K562 (cell line): Measurements from ENCODE around the gene ACP6. TPM values are rescaled to one million over a fixed set of nuclear protein-coding genes. Genes with fewer than 3 reads are reported as not detected.

ENCODE experiments used
- ATAC-seq: fragments of 200-7000 bp; cut with Tn5 transposase; 3 replicates; pipeline ENCODE4 v1.9.1; 2020; ENCODE audit warnings: moderate library complexity
- BruUV-seq: library from RNA; stranded (reverse); fragments of 400-500 nt; replicated peaks from 2 replicates; lab custom pipeline; 2021; lab: Mats Ljungman, UMichigan
- CTCF ChIA-PET: fragments of 300-600 bp; formaldehyde crosslinking; extraction: SDS; loops from one replicate; lab custom pipeline; 2021; ENCODE audit warnings: low intra/inter-chr PET ratio; lab: Yijun Ruan, JAX
- POLR2A ChIA-PET: fragments of 300-600, 350-650 bp; sonication (Branson Sonifier 250); formaldehyde crosslinking; extraction: SDS; loops from one replicate; lab custom pipeline; 2021; ENCODE audit warnings: antibody characterized with exemption, inconsistent platforms; lab: Yijun Ruan, JAX
- DNase-seq, 4 experiments: peaks; one replicate each; pipeline versions ENCODE4 v3.0.0 to v3.0.0-alpha.2; 2011 to 2018; ENCODE audit warnings: low spot score in 3 of 4, mixed read lengths in 3 of 4; ENCODE audit errors: extremely low read depth in 1 of 4
- FAIRE-seq: peaks from 2 replicates; lab custom pipeline; 2011; peaks lifted over from hg19 to GRCh38; lab: Jason Lieb, UNC
- H2AFZ ChIP-seq: 2 replicates; pipeline ENCODE4 v1.6.0; 2011; ENCODE audit warnings: low read depth, low read length, control low read depth, inconsistent platforms
- H3K27ac ChIP-seq: fragments of 200-600 bp; 3 replicates; pipeline ENCODE4 v1.8.0; 2011; ENCODE audit warnings: low read depth, mild to moderate bottlenecking, control low read depth, inconsistent platforms, low read length, moderate library complexity, mixed read lengths; ENCODE audit errors: extremely low read depth
- H3K27me3 ChIP-seq, 2 experiments: fragments of 300-600 bp in 1 of 2; 2 replicates in 1 of 2; 3 replicates in 1 of 2; pipeline versions ENCODE4 v1.6.0 to v1.8.0; 2011; ENCODE audit warnings: inconsistent platforms in 2 of 2, low read length in 2 of 2, mild to moderate bottlenecking in 1 of 2, mixed read lengths in 1 of 2, moderate library complexity in 1 of 2; ENCODE audit not compliant: control insufficient read depth in 2 of 2, insufficient read depth in 2 of 2
- H3K36me3 ChIP-seq: fragments of 300-600 bp; 3 replicates; pipeline ENCODE4 v1.8.0; 2011; ENCODE audit warnings: mild to moderate bottlenecking, low read length, inconsistent platforms; ENCODE audit not compliant: control insufficient read depth, insufficient read depth
- H3K4me1 ChIP-seq, 2 experiments: fragments of 200-600 bp in 1 of 2; replicated peaks in 1 of 2; 2 replicates in 1 of 2; 3 replicates in 1 of 2; pipeline versions ENCODE4 v1.5.1 to v1.8.0; 2011; ENCODE audit warnings: inconsistent platforms in 2 of 2, low read length in 2 of 2, mild to moderate bottlenecking in 1 of 2, mixed read lengths in 1 of 2, moderate library complexity in 1 of 2; ENCODE audit not compliant: control insufficient read depth in 2 of 2, insufficient read depth in 2 of 2
- H3K4me2 ChIP-seq: 2 replicates; pipeline ENCODE4 v1.6.1; 2011; ENCODE audit warnings: low read length, control low read depth, inconsistent platforms, mixed read lengths; ENCODE audit not compliant: insufficient read depth
- H3K4me3 ChIP-seq: fragments of 200-600 bp; sonication (generic), shearing (Covaris generic); 2 replicates; pipeline ENCODE4 v1.5.1; 2016; ENCODE audit warnings: control low read depth, inconsistent platforms
- H3K79me2 ChIP-seq: fragments of 200-600 bp; 3 replicates; pipeline ENCODE4 v1.8.0; 2011; ENCODE audit warnings: low read length, inconsistent platforms; ENCODE audit not compliant: control insufficient read depth, insufficient read depth
- H3K9ac ChIP-seq, 2 experiments: 2 replicates each; pipeline versions ENCODE4 v1.6.0 to v1.6.1; 2011; ENCODE audit warnings: low read depth in 2 of 2, low read length in 2 of 2, control low read depth in 1 of 2, inconsistent platforms in 1 of 2, mild to moderate bottlenecking in 1 of 2, mixed read lengths in 1 of 2; ENCODE audit not compliant: insufficient read depth in 1 of 2
- H3K9me1 ChIP-seq: one replicate; pipeline ENCODE4 v1.6.0; 2011; ENCODE audit warnings: inconsistent platforms, mild to moderate bottlenecking, low read length, moderate library complexity; ENCODE audit not compliant: control insufficient read depth, insufficient read depth
- H3K9me3 ChIP-seq: replicated peaks from 2 replicates; pipeline ENCODE4 v1.5.1; 2011; ENCODE audit warnings: low read depth, low read length, inconsistent platforms; ENCODE audit not compliant: control insufficient read depth, insufficient read depth
- H4K20me1 ChIP-seq: replicated peaks from 2 replicates; pipeline ENCODE4 v1.6.1; 2011; ENCODE audit warnings: low read length, inconsistent platforms, mixed read lengths; ENCODE audit not compliant: control insufficient read depth, insufficient read depth
- ELF1 ChIP-seq: fragments of 200-800 bp; sonication (Bioruptor generic); IDR thresholded peaks from 2 replicates; pipeline ENCODE4 v1.6.1; 2016; ENCODE audit warnings: missing genetic modification characterization, missing compliant biosample characterization
- GMEB1 ChIP-seq: fragments of 250-450 bp; sonication (Bioruptor Pico); IDR thresholded peaks from 2 replicates; pipeline ENCODE4 v1.4.0; 2020; ENCODE audit warnings: mild to moderate bottlenecking
- GTF2F1 ChIP-seq: IDR thresholded peaks from 2 replicates; pipeline ENCODE4 v1.6.1; 2011; ENCODE audit warnings: low read depth, low read length, improper control_type of control experiment
- MCM2 ChIP-seq: fragments of 450-650 bp; IDR thresholded peaks from 2 replicates; pipeline ENCODE4 v1.6.1; 2017; ENCODE audit warnings: low read depth, mild to moderate bottlenecking
- NR1H2 ChIP-seq: sonication (generic); formaldehyde crosslinking; IDR thresholded peaks from 2 replicates; pipeline ENCODE4 v1.4.0; 2020; ENCODE audit warnings: mild to moderate bottlenecking, missing genetic modification reagents
- RB1 ChIP-seq: fragments of 450-650 bp; IDR thresholded peaks from 2 replicates; pipeline ENCODE4 v1.6.1; 2017; ENCODE audit warnings: low read depth, mild to moderate bottlenecking
- SMAD3 ChIP-seq: fragments of 450-650 bp; formaldehyde crosslinking; conservative IDR thresholded peaks from 2 replicates; pipeline ENCODE4 v1.4.0; 2020; ENCODE audit warnings: mild to moderate bottlenecking
- SMARCA4 ChIP-seq: fragments of 450-650 bp; IDR thresholded peaks from 2 replicates; pipeline ENCODE4 v1.6.1; 2016
- TCFL5 ChIP-seq: fragments of 250-450 bp; sonication (Bioruptor Pico); conservative IDR thresholded peaks from 2 replicates; pipeline ENCODE4 v1.6.1; 2021; ENCODE audit warnings: mild to moderate bottlenecking, moderate library complexity, matching md5 sums
- ZEB2 ChIP-seq: fragments of 450-650 bp; IDR thresholded peaks from 2 replicates; pipeline ENCODE4 v1.6.1; 2016
- ZNF589 ChIP-seq: fragments of 200-800 bp; sonication (Bioruptor generic); IDR thresholded peaks from 2 replicates; pipeline ENCODE4 v1.6.1; 2016; ENCODE audit warnings: low read depth, missing genetic modification characterization, missing compliant biosample characterization
- WGBS: fragments of 100-300 bp; shearing (Covaris generic); methylation state at CpG from one replicate; pipeline ENCODE4 v1.1.6; 2016; ENCODE audit warnings: low coverage, mixed read lengths; ENCODE audit not compliant: insufficient coverage; ENCODE audit errors: missing lambda C conversion rate; 5-methylcytosine and 5-hydroxymethylcytosine counted together
- in situ Hi-C: fragments of 300-500 bp; cut with MboI; formaldehyde crosslinking; loops from 4 replicates; pipeline ENCODE4 v1.15.0; 2018; ENCODE audit warnings: inconsistent platforms, mixed read lengths
- intact Hi-C: fragments of 100-400 bp; cut with micrococcal nuclease; formaldehyde crosslinking; loops from 2 replicates; pipeline ENCODE4 v1.14.2; 2022
- polyA plus RNA-seq, 8 experiments: library from polyadenylated mRNA; depleted of rRNA in 4 of 8; stranded (reverse) in 5 of 8; unstranded in 3 of 8; fragments of >200 nt; fragmentation: Nextera tagmentation in 2 of 8; fragmentation: Illumina TruSeq in 1 of 8; extraction: Ambion mirVana in 2 of 8; extraction: Trizol in 1 of 8; gene quantifications; 2 replicates each; pipeline versions ENCODE4 v1.2.1 to v1.2.3, GENCODE V29; 2011 to 2014; ENCODE audit warnings: inconsistent platforms in 1 of 8, missing spikeins in 1 of 8
- total RNA-seq, 7 experiments: library from RNA; depleted of rRNA in 6 of 7; stranded (reverse); fragments of >200 nt in 6 of 7; fragmentation: Illumina TruSeq in 2 of 7; extraction: Trizol in 2 of 7; gene quantifications; 2 replicates each; pipeline versions ENCODE4 v1.2.1 to v1.2.3, GENCODE V29; 2011 to 2021; ENCODE audit warnings: low replicate concordance in 1 of 7
- TF ChIP-seq, protein P1 (sequence below), 2 experiments: fragments of 450-650 bp; formaldehyde crosslinking in 1 of 2; IDR thresholded peaks; 2 replicates each; pipeline versions ENCODE4 v1.4.0 to v1.6.1; 2014 to 2020; ENCODE audit warnings: mild to moderate bottlenecking in 2 of 2, borderline replicate concordance in 1 of 2, low read depth in 1 of 2

The ACP6 gene
- total and polyA plus RNA-seq, 9 of the 15 experiments (the other 6 are each of a cell fraction or from before 2014, with no cell fraction given): 0.05 to 1.4 (median 0.49) TPM

- no peak for TF ChIP-seq TCFL5 (CRISPR knock-in tag)
Measured at GRCh38 chr1:147609358-147609757, 61.0 kb downstream of the ACP6 start (continued).

DNA sequence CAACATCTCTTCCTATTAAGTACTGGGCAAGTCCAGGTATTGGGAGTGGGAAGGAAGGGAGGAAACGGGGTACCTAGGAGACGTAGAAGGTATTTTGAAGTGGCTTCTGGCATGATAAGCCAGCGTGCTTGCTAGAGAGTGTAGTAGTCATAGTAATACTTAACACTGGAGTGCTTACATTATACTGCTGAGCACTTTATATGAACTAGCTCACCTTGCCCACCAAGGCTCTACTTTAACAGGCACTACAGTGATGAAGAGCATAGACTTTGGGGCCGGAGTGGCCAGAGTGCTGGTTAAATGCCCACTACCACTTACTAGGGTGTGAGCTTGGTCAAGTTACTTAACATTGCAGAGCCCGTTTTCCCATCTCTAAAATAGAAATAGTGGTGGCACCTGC lies 61.7 kb downstream of the ACP6 start:
- DNase-seq (no peak), ATAC-seq (no peak), FAIRE-seq (no peak)
- Histone ChIP-seq H3K9me3 (no peaks in the 10 kb centered on the region), H3K4me1 (no peaks in the 10 kb centered on the region), H3K36me3 (peaks cover 6% of the 10 kb centered on the region; the same call in 1 of the 3 replicates), H3K4me2 (no peak overlapping the region), H3K9ac (no peak overlapping the region), H3K4me3 (no peak overlapping the region), H3K27me3 (no peaks in the 10 kb centered on the region), H2AFZ (no peak overlapping the region), H3K9me1 (no peaks in the 10 kb centered on the region), H4K20me1 (no peaks in the 10 kb centered on the region), H3K27ac (no peak overlapping the region), H3K79me2 (no peaks in the 10 kb centered on the region)
- intact Hi-C loops: no loop called here
- in situ Hi-C loops: no loop called here
- 58% methylated on average over 5 of the region's 5 CpGs for WGBS
- CTCF ChIA-PET: no interaction called here
- BruUV-seq: no TSS peak
- POLR2A ChIA-PET: interaction anchor here (0.9 to 1.0 kb wide), 2 partner anchors 14 to 16 kb away, joined by 3 read pairs; no protein-coding TSS in a partner anchor
- TF ChIP-seq, protein P1, sequence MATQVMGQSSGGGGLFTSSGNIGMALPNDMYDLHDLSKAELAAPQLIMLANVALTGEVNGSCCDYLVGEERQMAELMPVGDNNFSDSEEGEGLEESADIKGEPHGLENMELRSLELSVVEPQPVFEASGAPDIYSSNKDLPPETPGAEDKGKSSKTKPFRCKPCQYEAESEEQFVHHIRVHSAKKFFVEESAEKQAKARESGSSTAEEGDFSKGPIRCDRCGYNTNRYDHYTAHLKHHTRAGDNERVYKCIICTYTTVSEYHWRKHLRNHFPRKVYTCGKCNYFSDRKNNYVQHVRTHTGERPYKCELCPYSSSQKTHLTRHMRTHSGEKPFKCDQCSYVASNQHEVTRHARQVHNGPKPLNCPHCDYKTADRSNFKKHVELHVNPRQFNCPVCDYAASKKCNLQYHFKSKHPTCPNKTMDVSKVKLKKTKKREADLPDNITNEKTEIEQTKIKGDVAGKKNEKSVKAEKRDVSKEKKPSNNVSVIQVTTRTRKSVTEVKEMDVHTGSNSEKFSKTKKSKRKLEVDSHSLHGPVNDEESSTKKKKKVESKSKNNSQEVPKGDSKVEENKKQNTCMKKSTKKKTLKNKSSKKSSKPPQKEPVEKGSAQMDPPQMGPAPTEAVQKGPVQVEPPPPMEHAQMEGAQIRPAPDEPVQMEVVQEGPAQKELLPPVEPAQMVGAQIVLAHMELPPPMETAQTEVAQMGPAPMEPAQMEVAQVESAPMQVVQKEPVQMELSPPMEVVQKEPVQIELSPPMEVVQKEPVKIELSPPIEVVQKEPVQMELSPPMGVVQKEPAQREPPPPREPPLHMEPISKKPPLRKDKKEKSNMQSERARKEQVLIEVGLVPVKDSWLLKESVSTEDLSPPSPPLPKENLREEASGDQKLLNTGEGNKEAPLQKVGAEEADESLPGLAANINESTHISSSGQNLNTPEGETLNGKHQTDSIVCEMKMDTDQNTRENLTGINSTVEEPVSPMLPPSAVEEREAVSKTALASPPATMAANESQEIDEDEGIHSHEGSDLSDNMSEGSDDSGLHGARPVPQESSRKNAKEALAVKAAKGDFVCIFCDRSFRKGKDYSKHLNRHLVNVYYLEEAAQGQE (IDR thresholded peaks at IDR 0.05; ENCODE audit: borderline replicate concordance): no peak
- TF ChIP-seq, protein P1 (CRISPR knock-in tag; IDR thresholded peaks at IDR 0.05; ENCODE audit: low read depth): no peak
- TF ChIP-seq RB1 (no peak), SMAD3 (CRISPR knock-in tag) (no peak), MCM2 (no peak), ZEB2 (no peak), ZNF589 (CRISPR knock-in tag) (no peak), ELF1 (no peak), SMARCA4 (no peak), NR1H2 (no peak), GMEB1 (no peak), GTF2F1 (no peak)
